Activated T-helper 17 cell treated with anti-CD3 and anti-CD28 coated beads, Interleukin-2, amount 50 U/mL, for 72 hours (primary cell): ENCODE data around the gene NDUFV1. TPM values are rescaled to one million over a fixed set of nuclear protein-coding genes. Genes with fewer than 3 reads are reported as not detected.
"Not testable (repeated sequence)": the region's sequence is repeated elsewhere in the genome, so short reads cannot be mapped to it uniquely, and the experiment has no call there.

Source experiments
- ATAC-seq: fragments of 150-1000 bp; cut with Tn5 transposase; replicated peaks from 2 replicates; pipeline ENCODE4 v1.10.0; 2021; ENCODE audit warnings: mild to moderate bottlenecking, moderate library complexity
- H3K27ac Mint-ChIP-seq: one replicate; pipeline ENCODE4 v1.8.0; 2022; ENCODE audit warnings: mixed read lengths
- H3K27me3 Mint-ChIP-seq: one replicate; pipeline ENCODE4 v1.8.0; 2022; ENCODE audit warnings: mixed read lengths
- H3K36me3 Mint-ChIP-seq: one replicate; pipeline ENCODE4 v1.8.0; 2022; ENCODE audit warnings: low read depth, mild to moderate bottlenecking, mixed read lengths
- H3K4me1 Mint-ChIP-seq: one replicate; pipeline ENCODE4 v1.8.0; 2022; ENCODE audit warnings: mixed read lengths
- H3K4me3 Mint-ChIP-seq: one replicate; pipeline ENCODE4 v1.8.0; 2022; ENCODE audit warnings: mild to moderate bottlenecking, mixed read lengths
- H3K9me3 Mint-ChIP-seq: one replicate; pipeline ENCODE4 v1.8.0; 2022; ENCODE audit warnings: mixed read lengths
- total RNA-seq, 2 donors: library from RNA; stranded (reverse); gene quantifications; one replicate each; pipeline ENCODE4 v1.2.3, GENCODE V29; 2022

The NDUFV1 gene
- total RNA-seq, 2 donors from 2014 or later = 160 to 238 TPM

GRCh38 chr11:67582011-67582410, 24.7 kb upstream of the NDUFV1 start:
- H3K4me3 Mint-ChIP-seq = peak overlapping the region; percentile 85
- ATAC-seq = no peak
- peaks cover 23% of the 10 kb centered on the region for H3K36me3 Mint-ChIP-seq
- H3K9me3 Mint-ChIP-seq = no peaks in the 10 kb centered on the region
- H3K4me1 Mint-ChIP-seq = peaks cover 33% of the 10 kb centered on the region
- H3K27ac Mint-ChIP-seq = peak overlapping the region; percentile 76
- H3K27me3 Mint-ChIP-seq = peaks cover 3% of the 10 kb centered on the region

- peak; percentile 86 for ATAC-seq
- Mint-ChIP-seq H3K9me3 (no peaks in the 10 kb centered on the region), H3K4me1 (peaks cover 37% of the 10 kb centered on the region), H3K27ac (peak within 1 kb of the TSS; percentile 76), H3K27me3 (no peaks in the 10 kb centered on the region), H3K4me3 (peak within 1 kb of the TSS; percentile 85), H3K36me3 (peaks cover 28% of the 10 kb centered on the region)
These were observed 23.2 kb upstream of the NDUFV1 start, which contains the start of gene GSTP1 for GRCh38 chr11:67583247-67584204. Gene GSTP1, plus strand, starts transcription at chr11:67583812. Its CDS starts 32 bp downstream, at chr11:67583844.

- Mint-ChIP-seq H3K36me3 (peaks cover 28% of the 10 kb centered on the region), H3K4me3 (peak overlapping the region; percentile 68), H3K9me3 (no peaks in the 10 kb centered on the region), H3K27ac (no peak overlapping the region), H3K27me3 (no peaks in the 10 kb centered on the region), H3K4me1 (peaks cover 33% of the 10 kb centered on the region)
- peak; percentile 18 for ATAC-seq
These were observed 22.4 kb upstream of the NDUFV1 start for GRCh38 chr11:67584205-67584880.

- Mint-ChIP-seq H3K27ac (no peak overlapping the region), H3K27me3 (no peaks in the 10 kb centered on the region), H3K4me3 (peak overlapping the region; percentile 68), H3K36me3 (peaks cover 28% of the 10 kb centered on the region), H3K4me1 (peaks cover 24% of the 10 kb centered on the region), H3K9me3 (no peaks in the 10 kb centered on the region)
- ATAC-seq = no peak
These were observed 21.6 kb upstream of the NDUFV1 start for GRCh38 chr11:67584881-67585873.

GRCh38 chr11:67585911-67586310, 20.8 kb upstream of the NDUFV1 start:
- H3K27ac Mint-ChIP-seq = no peak overlapping the region
- H3K9me3 Mint-ChIP-seq = no peaks in the 10 kb centered on the region

GRCh38 chr11:67586568-67587250, 20.0 kb upstream of the NDUFV1 start:
- H3K27ac Mint-ChIP-seq = peak overlapping the region; percentile 61
- no peak overlapping the region for H3K4me3 Mint-ChIP-seq
- no peaks in the 10 kb centered on the region for H3K9me3 Mint-ChIP-seq
- peaks cover 20% of the 10 kb centered on the region for H3K4me1 Mint-ChIP-seq
- H3K36me3 Mint-ChIP-seq = peaks cover 28% of the 10 kb centered on the region
- H3K27me3 Mint-ChIP-seq = no peaks in the 10 kb centered on the region
- ATAC-seq = no peak

More at GRCh38 chr11:67585911-67586310, 20.8 kb upstream of the NDUFV1 start:
- Mint-ChIP-seq H3K36me3 (peaks cover 28% of the 10 kb centered on the region), H3K4me1 (peaks cover 20% of the 10 kb centered on the region), H3K27me3 (no peaks in the 10 kb centered on the region), H3K4me3 (no peak overlapping the region)
- no peak for ATAC-seq

GRCh38 chr11:67588136-67588503, 18.6 kb upstream of the NDUFV1 start:
- H3K27me3 Mint-ChIP-seq = no peaks in the 10 kb centered on the region
- no peak overlapping the region for H3K4me3 Mint-ChIP-seq
- H3K4me1 Mint-ChIP-seq = peaks cover 15% of the 10 kb centered on the region
- peaks cover 28% of the 10 kb centered on the region for H3K36me3 Mint-ChIP-seq
- H3K9me3 Mint-ChIP-seq = no peaks in the 10 kb centered on the region
- no peak overlapping the region for H3K27ac Mint-ChIP-seq
- ATAC-seq = no peak

- H3K9me3 Mint-ChIP-seq, H3K4me3 Mint-ChIP-seq, H3K27ac Mint-ChIP-seq: not testable (repeated sequence)
These were observed 17.8 kb upstream of the NDUFV1 start for GRCh38 chr11:67588899-67589415.

GRCh38 chr11:67592880-67593564, 13.7 kb upstream of the NDUFV1 start:
- H3K4me3 Mint-ChIP-seq = no peak overlapping the region
- ATAC-seq = no peak
- H3K4me1 Mint-ChIP-seq = no peaks in the 10 kb centered on the region
- H3K9me3 Mint-ChIP-seq = no peaks in the 10 kb centered on the region
- H3K36me3 Mint-ChIP-seq = no peaks in the 10 kb centered on the region
- H3K27ac Mint-ChIP-seq = no peak overlapping the region
- no peaks in the 10 kb centered on the region for H3K27me3 Mint-ChIP-seq

More at GRCh38 chr11:67588899-67589415, 17.8 kb upstream of the NDUFV1 start:
- H3K4me1 Mint-ChIP-seq = peaks cover 15% of the 10 kb centered on the region
- H3K36me3 Mint-ChIP-seq = peaks cover 28% of the 10 kb centered on the region
- not testable (repeated sequence) for ATAC-seq, H3K27me3 Mint-ChIP-seq

GRCh38 chr11:67593565-67593905, 13.2 kb upstream of the NDUFV1 start:
- no peak overlapping the region for H3K27ac Mint-ChIP-seq
- no peak for ATAC-seq

GRCh38 chr11:67594480-67594879, 12.3 kb upstream of the NDUFV1 start:
- Mint-ChIP-seq H3K4me3 (no peak overlapping the region), H3K9me3 (no peaks in the 10 kb centered on the region), H3K27ac (no peak overlapping the region), H3K4me1 (no peaks in the 10 kb centered on the region), H3K27me3 (no peaks in the 10 kb centered on the region), H3K36me3 (no peaks in the 10 kb centered on the region)
- ATAC-seq = no peak

More at GRCh38 chr11:67593565-67593905, 13.2 kb upstream of the NDUFV1 start:
- H3K9me3 Mint-ChIP-seq = no peaks in the 10 kb centered on the region
- no peaks in the 10 kb centered on the region for H3K27me3 Mint-ChIP-seq
- H3K4me3 Mint-ChIP-seq = no peak overlapping the region
- H3K36me3 Mint-ChIP-seq = no peaks in the 10 kb centered on the region
- H3K4me1 Mint-ChIP-seq = no peaks in the 10 kb centered on the region

- Mint-ChIP-seq H3K27ac (no peak overlapping the region), H3K4me3 (no peak overlapping the region), H3K9me3 (no peaks in the 10 kb centered on the region), H3K4me1 (no peaks in the 10 kb centered on the region), H3K27me3 (peaks cover 4% of the 10 kb centered on the region), H3K36me3 (no peaks in the 10 kb centered on the region)
- no peak for ATAC-seq
These were observed 9.9 kb upstream of the NDUFV1 start for GRCh38 chr11:67596753-67597300.

GRCh38 chr11:67597458-67597857, 9.3 kb upstream of the NDUFV1 start:
- not testable (repeated sequence) for H3K9me3 Mint-ChIP-seq, H3K4me3 Mint-ChIP-seq, H3K27me3 Mint-ChIP-seq, H3K27ac Mint-ChIP-seq, ATAC-seq, H3K4me1 Mint-ChIP-seq, H3K36me3 Mint-ChIP-seq
